GM19468 (cell line): ENCODE results near the gene PRSS56.

Experiments used
- ATAC-seq: cut with Tn5 transposase; IDR thresholded peaks from one replicate; pipeline ENCODE4 v1.9.1; 2021; ENCODE audit warnings: mild to moderate bottlenecking, moderate library complexity, moderate number of reproducible peaks; ENCODE audit not compliant: unreplicated experiment; ENCODE audit errors: extremely low read depth

The PRSS56 gene

DNA sequence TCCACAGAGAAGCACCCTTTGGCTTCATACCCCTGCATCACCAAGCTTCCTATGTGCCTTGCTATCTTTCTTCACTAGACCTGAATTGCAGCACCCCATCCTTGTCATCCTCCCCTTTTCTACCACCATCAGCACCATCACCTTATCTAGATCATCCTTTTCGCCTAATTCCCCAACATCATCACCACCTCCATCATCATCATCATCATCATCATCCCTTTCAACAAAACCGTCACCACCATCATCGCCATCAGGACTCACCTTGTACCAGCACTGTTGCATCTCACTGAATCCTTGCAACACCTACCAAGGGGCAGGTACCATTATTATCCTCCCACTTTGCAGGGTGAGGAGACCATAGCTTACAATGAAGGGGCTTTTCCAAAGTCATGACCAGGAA is 21.7 kb upstream of the PRSS56 start:
- no peak for ATAC-seq

DNA sequence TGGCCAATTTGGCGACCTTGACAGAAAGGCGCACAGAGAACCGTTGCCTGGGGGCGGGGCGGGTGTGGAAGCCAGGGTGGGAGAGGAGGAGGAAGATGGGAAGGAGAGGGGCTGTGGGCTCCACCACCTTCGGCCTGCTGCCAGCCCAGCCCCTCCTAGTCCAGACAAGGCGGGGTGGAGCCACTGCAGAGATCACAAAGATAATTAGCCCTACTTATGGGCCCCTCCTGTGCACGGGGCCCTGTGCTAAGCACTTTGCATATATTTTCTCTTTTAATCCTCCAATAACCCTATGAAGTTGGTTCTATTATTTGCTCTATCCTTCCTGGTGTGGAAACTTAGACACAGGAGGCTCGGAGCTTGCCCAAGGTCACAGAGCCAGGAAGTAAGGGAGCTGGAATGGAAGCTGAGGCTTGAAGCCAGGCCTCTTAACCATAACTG is 18.8 kb upstream of the PRSS56 start:
- ATAC-seq = no peak

DNA sequence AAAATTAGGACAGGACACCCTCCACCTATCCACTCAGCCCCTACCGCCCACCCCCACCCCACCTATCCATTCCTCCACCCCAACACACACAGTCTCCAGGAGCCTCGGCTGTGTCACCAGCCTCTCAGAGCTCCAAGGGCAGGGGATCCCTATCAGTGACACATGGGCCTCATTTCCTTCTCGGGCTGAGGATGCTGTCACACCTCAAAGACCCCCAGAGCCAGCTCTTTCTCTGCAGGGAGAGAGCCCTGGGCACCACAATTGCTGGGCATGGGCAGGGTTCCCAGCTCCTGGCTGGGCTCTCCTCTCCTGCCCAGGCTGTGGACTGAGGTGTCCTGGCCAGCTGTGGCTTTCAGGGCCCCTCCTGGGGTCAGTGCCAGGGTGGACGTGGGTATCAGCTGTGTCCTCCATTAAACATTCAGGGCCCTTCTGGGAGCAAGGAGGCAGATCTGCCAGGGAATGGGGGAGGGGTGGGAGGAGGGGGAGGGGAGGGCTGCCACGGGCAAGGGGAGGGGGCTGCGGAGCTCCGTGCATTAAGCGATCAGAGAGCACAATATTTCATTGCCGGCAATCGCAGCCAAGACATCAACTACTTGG is 18.3 kb upstream of the PRSS56 start:
- ATAC-seq = no peak

DNA sequence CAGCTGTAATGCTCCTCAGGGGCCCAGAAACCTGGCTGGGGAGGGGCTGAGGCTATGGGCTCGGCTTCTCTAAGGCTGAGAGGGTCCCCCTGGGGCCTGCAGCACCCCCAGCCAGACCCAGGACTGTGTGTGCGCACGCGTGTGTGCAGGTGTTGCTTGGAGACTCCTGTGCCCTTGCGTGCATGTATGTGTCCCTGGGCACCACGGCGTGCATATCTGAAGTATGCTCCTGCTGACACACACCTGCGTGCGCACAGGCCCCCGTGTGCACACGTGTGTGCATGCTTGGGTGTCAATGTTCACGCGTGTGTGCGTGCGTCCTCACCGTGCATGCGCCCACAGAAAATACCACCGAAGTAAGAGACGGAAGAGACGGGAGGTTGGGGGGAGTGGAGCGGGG is 17.7 kb upstream of the PRSS56 start:
- no peak for ATAC-seq

DNA sequence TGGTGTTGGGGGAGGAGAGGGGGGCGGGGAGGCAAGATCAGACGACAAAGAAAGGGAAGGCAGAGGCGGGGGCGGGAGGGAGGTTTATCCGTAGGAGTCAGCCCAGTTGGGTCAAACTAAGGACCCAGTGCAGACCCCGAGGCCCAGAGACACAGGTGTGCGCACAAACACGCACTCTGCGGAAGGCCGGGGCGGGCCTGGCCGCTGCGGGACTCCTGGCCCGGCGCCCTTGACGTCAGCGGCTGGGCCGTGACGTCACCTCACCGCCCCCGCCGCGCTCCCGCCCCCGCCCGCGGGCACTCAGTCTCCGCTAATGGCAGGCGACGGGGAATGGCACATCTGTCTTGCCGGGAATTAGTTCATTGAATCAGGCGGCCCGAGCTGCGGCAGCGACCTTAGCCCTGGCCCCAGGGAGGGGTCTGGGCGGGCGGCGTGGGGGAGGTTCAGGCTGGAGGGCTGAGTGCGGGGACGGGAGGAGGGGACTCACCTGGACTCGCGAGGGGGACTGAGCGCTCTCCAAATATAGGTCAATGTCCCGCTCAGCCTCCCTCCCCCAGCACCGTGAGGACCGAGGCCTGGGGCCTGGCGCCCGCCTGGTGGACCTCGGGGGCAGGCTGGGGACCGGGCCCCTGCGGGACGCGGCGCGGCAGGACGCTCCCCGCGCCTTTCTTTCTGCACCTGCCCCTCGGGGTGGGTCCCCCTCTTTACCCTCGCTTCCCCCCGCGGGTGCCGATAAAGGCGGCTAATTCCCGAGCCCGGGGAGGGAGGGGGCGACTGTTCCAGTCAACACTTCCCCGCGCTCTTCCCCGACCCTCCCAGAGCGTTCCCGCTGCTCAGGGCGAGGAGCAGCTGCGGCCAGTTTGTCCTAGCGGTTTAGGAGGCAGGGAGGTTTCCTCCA is 17.0 kb upstream of the PRSS56 start:
- no peak for ATAC-seq

DNA sequence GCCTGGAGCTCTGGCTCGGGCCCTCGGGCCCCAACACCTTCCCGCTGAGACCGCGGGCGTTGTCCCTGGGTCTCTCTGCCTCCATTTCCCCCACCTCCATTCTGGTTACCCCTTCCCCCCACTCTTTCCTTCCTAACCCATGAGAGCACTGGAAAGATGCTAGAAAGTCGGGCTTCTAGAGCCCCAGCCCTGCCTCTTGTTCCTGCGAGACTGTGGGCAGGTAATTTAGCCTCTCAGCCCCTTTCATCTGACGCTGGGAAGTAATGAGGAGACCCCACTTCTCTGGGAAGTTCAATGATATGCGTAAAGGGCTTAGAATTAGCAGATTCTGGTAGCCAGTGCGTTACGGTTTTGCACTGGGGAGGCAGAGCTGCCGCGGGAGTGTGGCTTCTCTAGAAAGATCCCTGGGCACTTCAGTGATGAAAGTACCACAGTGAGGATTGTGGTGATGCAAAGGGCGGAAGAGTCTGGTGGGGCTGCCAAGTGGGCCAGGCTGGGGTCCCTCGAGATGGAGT is 16.3 kb upstream of the PRSS56 start:
- ATAC-seq = no peak

DNA sequence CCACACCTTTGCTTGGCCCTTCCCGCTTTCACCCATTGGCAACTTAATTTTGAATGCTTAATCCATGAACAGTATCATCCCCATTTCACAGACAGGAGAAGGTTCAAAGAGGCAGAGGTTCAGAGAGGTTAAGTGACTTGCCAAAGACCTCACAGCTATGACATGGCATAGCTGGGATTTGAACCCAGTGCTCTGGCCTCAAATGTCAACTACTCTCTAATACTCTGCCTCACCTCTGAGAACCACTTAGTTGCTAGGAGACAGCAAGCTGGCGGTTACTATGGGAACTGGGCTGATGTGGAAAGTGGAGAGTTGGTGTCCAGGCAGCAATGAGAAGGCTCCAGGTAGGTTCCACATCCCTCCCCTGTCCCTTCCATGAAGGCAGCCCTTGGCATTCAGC is 15.8 kb upstream of the PRSS56 start:
- no peak for ATAC-seq

DNA sequence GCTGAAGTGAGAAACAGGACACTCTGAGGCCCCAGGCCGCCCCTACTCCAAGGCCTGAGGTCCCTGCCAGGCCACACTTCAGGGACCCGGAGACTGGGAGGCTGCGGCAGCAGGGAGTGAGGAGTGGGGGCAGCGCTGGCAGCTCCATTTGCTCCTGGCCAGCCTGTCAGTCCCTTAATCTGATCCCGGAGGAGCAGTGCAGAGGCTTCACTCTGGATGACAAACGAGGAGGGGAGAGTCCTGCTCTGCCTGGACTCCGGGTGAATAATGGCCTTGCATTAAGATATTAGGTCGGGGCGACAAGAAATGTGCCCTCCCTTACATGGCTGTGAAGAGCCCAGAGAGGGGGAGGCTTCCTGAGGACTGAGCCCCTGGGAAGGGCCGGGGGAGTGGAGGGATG is 14.3 kb upstream of the PRSS56 start:
- ATAC-seq = no peak

DNA sequence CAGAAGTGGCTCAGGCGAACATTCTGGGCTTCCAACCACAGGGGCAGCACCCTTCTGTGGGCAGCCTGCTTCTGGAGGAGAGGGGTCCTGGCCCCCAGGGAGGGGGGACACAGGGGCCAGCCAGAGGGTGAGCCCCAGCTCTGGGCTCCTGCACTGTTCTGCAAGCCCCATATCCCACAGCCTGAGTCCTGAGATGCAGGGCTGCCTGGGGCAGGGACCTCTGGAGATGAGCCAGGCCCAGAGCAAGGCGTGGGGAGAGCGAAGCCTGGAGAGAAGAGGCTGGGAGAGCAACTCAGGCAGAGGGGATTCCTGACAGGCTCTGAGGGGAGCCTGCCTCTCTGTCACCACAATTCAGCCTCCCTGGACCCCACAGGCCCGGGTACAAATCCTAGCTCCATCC is 13.5 kb upstream of the PRSS56 start:
- ATAC-seq = no peak

DNA sequence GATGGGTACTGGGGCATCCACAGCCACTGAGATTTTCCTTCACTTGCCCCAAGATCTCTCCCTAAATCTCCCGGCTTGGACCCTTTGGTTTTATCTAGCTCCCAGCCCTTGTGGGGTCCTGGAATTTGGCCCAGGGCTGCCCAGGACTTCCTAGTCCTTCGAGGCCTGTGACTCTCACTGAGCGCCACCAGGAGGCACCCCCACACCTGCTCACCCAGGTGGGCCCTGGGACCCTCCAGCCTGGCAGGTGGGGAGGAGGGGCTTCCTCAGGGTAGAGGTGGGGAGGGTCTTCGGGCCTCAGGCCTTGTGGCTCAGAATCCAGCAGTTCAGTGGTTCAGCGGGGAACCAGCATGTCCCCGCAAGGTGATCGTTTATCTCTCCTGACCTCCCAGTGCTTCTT is 11.9 kb upstream of the PRSS56 start:
- no peak for ATAC-seq

DNA sequence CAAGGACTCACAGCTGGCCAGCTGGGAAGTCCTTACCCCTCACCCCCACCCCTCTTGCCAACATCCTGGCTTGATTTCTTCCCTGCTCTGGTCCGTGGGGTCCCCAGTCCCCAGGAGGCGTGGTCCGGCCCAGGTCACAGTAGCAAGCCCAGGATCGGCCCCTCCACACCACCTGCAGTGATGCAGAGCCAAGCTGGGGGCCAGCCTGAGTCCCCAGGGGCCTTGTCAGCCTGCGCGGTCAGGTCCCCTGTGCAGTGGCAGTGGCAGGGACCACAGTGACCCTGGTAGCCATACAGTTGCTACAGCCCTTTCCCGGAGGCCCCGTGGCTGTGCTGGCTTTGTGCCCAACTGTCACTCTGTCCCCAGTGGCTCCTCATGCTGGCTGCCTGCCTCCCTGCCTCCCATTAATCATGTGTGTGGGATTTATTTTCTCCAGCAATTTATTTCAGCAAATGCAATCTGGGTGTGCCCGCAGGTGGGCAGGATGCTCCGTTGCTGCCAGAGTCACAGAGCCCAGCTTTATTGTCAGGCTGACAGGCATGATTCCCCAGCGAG is 8.8 kb upstream of the PRSS56 start:
- no peak for ATAC-seq

DNA sequence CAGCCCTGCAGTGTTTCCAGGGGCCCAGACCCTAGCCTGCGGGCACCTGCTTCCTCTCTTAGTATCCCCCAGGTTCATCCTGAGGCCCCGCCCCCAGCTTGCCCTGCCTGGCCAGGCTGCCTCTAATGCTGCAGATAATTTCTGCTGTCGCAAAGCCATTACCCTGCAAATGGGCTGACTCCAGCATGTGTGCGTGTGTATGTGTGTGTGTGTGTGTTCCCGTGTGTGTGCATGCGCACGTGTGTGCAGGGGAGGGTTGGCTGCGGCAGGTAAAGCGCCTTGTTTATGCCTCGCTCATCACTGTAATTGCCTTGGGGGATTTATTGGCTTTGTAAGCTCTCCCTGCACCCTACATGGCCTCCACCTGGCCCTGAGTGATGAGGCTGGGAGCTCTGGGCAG is 7.6 kb upstream of the PRSS56 start:
- ATAC-seq = no peak

DNA sequence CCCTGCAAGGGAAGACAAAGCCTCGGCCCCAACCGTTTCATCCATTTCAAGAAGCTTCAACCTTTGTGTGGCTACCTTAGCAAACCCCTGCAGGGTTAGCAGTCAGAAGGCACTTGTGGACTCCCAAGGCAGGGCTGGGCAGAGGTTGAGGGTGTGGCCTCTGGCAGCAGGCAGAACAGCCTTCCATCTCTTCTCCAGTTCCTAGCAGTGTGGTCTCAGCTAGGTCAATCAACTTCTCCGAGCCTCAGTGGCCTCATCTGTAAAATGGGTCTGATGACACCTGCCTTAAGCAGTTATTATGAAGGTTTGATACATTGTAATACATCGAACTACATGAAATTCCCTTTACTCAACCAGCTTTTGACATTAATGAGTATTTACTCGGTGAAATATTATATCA is 6.8 kb upstream of the PRSS56 start:
- ATAC-seq = no peak

DNA sequence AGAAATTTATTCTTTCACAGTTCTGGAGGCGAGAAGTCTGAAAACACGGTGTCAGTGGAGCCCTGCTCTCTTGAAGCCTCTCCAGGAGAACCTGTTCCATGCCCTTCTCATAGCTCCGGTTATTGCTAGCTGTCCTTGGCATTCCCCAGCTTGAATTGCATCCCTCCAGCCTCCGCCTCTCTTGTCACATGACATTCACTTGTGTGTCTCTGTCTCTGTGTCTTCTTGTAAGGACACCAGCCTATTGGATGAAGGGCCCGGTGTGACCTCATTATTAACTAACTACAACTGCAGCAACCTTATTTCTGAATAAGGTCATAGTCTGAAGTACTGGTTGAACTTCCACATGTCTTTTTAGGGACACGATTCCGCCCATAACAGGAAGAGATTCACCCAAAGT is 4.5 kb upstream of the PRSS56 start:
- ATAC-seq = no peak

DNA sequence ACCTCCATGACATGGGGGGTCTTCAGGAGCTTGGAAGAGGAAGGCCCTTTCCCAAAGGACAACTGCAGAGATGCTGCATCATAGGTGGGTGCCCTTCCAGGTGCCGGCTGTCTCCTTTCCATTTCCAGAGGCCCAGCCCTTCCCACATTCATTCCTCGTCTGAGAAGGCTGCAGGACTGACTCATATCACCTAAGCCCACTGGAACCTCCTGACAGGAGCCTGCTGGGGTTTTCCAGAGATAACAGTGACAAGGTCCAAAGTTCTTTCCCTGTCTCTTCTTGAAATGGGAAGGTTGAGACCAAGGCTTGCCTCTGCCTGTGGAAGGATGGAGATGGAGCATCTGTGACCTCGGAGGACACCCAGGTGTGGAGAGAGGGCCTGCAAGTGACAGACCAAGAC is 3.6 kb upstream of the PRSS56 start:
- no peak for ATAC-seq

DNA sequence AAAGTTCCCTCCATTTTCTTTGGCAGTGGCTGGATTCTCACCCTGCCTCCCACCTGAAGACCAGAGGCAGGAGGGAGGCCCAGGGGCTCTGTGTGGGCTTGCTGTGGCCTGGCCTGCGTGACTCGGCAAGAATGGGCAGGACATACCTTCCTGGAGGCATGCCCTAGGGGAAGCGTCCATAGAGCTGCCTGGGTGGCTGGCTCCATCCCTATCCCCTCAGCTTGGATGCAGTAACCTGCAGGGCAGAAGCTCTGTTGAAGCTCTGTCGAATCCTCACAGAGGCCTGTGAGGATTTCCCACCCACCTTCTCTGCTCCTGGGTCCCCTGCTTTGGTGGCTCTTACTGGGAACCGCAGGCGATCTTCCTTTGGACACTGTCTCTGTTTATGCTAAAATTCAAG is 1.3 kb upstream of the PRSS56 start:
- no peak for ATAC-seq

DNA sequence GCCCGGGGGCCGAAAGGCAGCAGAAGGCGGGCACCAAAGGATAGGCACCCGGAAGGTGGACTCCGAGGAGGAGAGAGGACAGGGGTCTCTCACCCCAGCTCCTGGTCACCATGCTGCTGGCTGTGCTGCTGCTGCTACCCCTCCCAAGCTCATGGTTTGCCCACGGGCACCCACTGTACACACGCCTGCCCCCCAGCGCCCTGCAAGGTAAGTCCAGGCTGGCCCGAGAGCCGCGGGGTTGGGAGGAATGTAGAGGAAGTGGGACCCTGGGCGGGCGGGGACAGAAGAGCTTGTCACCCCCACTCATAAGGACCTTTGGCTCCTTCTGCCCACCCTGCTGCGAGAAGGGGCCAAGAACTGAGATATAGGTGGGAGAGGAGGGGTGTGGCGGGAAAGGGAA is 301 bp downstream of the PRSS56 start:
- no peak for ATAC-seq

DNA sequence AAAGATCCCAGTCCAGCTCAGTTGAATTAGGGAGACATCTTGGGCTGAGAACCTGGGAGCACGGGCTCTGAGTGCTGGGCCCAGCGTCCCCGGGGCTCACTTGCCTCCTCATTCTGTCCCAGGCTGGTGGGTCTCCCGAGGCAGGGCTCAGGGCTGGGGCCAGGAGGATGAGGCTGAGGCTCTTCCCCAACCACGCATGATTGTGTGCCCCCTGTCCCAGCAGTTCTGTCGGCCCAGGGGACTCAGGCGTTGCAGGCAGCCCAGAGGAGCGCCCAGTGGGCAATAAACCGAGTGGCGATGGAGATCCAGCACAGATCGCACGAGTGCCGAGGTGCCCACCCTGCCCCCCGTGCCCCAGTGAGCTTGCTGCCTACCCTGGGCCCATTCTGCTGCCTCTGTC is 910 bp downstream of the PRSS56 start:
- no peak for ATAC-seq

DNA sequence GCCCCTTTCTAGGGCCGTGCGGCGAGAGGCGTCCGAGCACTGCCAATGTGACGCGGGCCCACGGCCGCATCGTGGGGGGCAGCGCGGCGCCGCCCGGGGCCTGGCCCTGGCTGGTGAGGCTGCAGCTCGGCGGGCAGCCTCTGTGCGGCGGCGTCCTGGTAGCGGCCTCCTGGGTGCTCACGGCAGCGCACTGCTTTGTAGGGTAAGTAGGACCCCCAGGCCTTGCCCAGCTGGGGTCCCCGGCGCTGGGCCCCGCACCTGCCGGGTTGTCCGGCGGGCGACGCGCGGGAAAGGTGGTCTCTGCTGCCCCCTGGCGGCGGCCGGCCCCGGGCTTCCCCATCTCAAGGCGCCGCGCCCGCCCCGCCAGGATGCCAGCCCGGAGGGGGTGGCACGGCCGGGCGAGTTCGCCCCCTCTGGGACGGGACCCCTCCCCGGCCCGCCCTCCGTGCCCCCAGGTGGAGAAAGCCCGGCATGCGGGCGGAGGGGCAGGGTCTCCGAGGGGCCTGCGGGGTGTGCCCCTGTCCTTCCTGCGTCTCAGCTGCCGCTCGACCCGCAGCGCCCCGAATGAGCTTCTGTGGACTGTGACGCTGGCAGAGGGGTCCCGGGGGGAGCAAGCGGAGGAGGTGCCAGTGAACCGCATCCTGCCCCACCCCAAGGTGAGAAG is 1.9 kb downstream of the PRSS56 start:
- ATAC-seq = no peak

DNA sequence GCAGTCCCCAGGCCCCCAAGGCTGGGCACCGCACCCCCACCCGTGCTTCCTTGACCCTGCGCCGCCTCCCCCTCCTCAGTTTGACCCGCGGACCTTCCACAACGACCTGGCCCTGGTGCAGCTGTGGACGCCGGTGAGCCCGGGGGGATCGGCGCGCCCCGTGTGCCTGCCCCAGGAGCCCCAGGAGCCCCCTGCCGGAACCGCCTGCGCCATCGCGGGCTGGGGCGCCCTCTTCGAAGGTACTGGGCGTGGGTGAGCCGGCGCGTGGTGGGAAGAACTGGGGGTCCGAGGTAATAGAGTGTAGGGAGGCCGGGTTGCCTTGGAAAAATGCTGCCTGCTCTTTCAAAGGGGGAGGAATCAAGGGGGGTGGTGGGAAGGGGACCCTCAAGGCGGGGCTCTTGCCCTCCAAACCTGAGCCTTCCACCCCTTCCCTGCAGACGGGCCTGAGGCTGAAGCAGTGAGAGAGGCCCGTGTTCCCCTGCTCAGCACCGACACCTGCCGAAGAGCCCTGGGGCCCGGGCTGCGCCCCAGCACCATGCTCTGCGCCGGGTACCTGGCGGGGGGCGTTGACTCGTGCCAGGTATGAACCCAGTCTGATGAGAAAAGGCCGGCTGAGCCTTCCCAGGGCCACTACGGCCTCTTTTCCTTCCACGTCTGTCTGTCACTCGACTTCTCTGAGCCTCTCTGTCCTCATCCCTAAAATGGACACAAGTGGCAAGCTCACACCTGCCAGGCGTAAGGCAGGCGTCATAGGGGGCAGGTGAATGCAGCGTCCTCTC is 2.6 kb downstream of the PRSS56 start:
- ATAC-seq = no peak
